SK-N-SH treated with all-trans-retinoic acid at 6 μM for 48 hours (cell line): ENCODE measurements around the gene JSRP1.

Source experiments
- ARNTL ChIP-seq: fragments of 450-650 bp; formaldehyde crosslinking; IDR thresholded peaks from 2 replicates; pipeline ENCODE4 v1.5.0; 2020; ENCODE audit warnings: low read depth, mild to moderate bottlenecking, moderate library complexity, borderline replicate concordance
- BACH2 ChIP-seq: fragments of 250-450 bp; sonication (Bioruptor Pico); IDR thresholded peaks from 2 replicates; pipeline ENCODE4 v1.9.0; 2021; ENCODE audit warnings: mild to moderate bottlenecking, borderline replicate concordance
- CSDC2 ChIP-seq: fragments of 250-450 bp; sonication (Bioruptor Pico); IDR thresholded peaks from 2 replicates; pipeline ENCODE4 v1.5.0; 2020; ENCODE audit warnings: mild to moderate bottlenecking, moderate library complexity
- ESRRG ChIP-seq: fragments of 250-450 bp; sonication (Bioruptor Pico); IDR thresholded peaks from 2 replicates; pipeline ENCODE4 v1.6.1; 2021; ENCODE audit warnings: mild to moderate bottlenecking
- GLIS3 ChIP-seq: fragments of 250-450 bp; sonication (Bioruptor Pico); IDR thresholded peaks from 2 replicates; pipeline ENCODE4 v1.5.0; 2020; ENCODE audit warnings: mild to moderate bottlenecking, moderate library complexity
- RARB ChIP-seq: fragments of 250-450 bp; sonication (Bioruptor Pico); IDR thresholded peaks from 2 replicates; pipeline ENCODE4 v1.8.0; 2021; ENCODE audit warnings: mild to moderate bottlenecking, moderate library complexity
- SNAI2 ChIP-seq: fragments of 250-450 bp; sonication (Bioruptor Pico); IDR thresholded peaks from 2 replicates; pipeline ENCODE4 v1.5.0; 2020; ENCODE audit warnings: mild to moderate bottlenecking, moderate library complexity
- TCF4 ChIP-seq: fragments of 250-450 bp; sonication (Bioruptor Pico); IDR thresholded peaks from 2 replicates; pipeline ENCODE4 v1.8.0; 2021; ENCODE audit warnings: mild to moderate bottlenecking, moderate library complexity, borderline replicate concordance
- TSHZ2 ChIP-seq: fragments of 250-450 bp; sonication (Bioruptor Pico); IDR thresholded peaks from 2 replicates; pipeline ENCODE4 v1.5.0; 2020; ENCODE audit warnings: mild to moderate bottlenecking, moderate library complexity
- ZFP30 ChIP-seq: fragments of 450-650 bp; formaldehyde crosslinking; IDR thresholded peaks from 2 replicates; pipeline ENCODE4 v1.5.0; 2022; ENCODE audit warnings: mild to moderate bottlenecking, moderate library complexity
- ZNF8 ChIP-seq: fragments of 450-650 bp; formaldehyde crosslinking; IDR thresholded peaks from 2 replicates; pipeline ENCODE4 v1.5.0; 2020; ENCODE audit warnings: mild to moderate bottlenecking, moderate library complexity
- TF ChIP-seq, protein P1 (sequence below): fragments of 250-450 bp; sonication (Bioruptor Pico); IDR thresholded peaks from 2 replicates; pipeline ENCODE4 v1.8.0; 2020; ENCODE audit warnings: mild to moderate bottlenecking, moderate library complexity, borderline replicate concordance

GRCh38 chr19:2291185-2291751, 35.1 kb upstream of the JSRP1 start:
- TF ChIP-seq, protein P1, sequence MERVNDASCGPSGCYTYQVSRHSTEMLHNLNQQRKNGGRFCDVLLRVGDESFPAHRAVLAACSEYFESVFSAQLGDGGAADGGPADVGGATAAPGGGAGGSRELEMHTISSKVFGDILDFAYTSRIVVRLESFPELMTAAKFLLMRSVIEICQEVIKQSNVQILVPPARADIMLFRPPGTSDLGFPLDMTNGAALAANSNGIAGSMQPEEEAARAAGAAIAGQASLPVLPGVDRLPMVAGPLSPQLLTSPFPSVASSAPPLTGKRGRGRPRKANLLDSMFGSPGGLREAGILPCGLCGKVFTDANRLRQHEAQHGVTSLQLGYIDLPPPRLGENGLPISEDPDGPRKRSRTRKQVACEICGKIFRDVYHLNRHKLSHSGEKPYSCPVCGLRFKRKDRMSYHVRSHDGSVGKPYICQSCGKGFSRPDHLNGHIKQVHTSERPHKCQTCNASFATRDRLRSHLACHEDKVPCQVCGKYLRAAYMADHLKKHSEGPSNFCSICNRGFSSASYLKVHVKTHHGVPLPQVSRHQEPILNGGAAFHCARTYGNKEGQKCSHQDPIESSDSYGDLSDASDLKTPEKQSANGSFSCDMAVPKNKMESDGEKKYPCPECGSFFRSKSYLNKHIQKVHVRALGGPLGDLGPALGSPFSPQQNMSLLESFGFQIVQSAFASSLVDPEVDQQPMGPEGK, result no peak
- TF ChIP-seq CSDC2, result no peak
- TF ChIP-seq TSHZ2 (CRISPR knock-in tag), result no peak
- no peak for TF ChIP-seq ZNF8
- TF ChIP-seq RARB (CRISPR knock-in tag), result no peak
- no peak for TF ChIP-seq ARNTL (CRISPR knock-in tag)
- no peak for TF ChIP-seq TCF4 (CRISPR knock-in tag)
- no peak for TF ChIP-seq GLIS3 (CRISPR knock-in tag)
- TF ChIP-seq BACH2 (CRISPR knock-in tag), result no peak
- no peak for TF ChIP-seq ZFP30 (CRISPR knock-in tag)
- no peak for TF ChIP-seq SNAI2 (CRISPR knock-in tag)
- TF ChIP-seq ESRRG, result no peak
